Stimulated activated naive B cell treated with anti-CD40 and anti-IgM and Interleukin-4, amounts not matched to agents 10 μg/mL and 1 μg/mL and 100 μg/mL, for 72 hours (primary cell): ENCODE data around the gene PRRX2.
A peak's percentile ranks its signal among the peaks of the same experiment; 100 is the strongest.

ENCODE experiments used
- ATAC-seq, 2 donors: fragments of 150-1000 bp; cut with Tn5 transposase; replicated peaks; 2 replicates each; pipeline ENCODE4 v1.10.0; 2021; ENCODE audit warnings: moderate library complexity in 1 of 2
- DNase-seq: peaks from one replicate; pipeline ENCODE4 v3.0.0; 2021
- H3K27ac Mint-ChIP-seq: one replicate; pipeline ENCODE4 v1.8.0; 2022; ENCODE audit warnings: mild to moderate bottlenecking, mixed read lengths
- H3K27me3 Mint-ChIP-seq, 2 donors: one replicate each; pipeline ENCODE4 v1.8.0; 2022; ENCODE audit warnings: mixed read lengths in 2 of 2
- H3K36me3 Mint-ChIP-seq, 2 donors: one replicate each; pipeline ENCODE4 v1.8.0; 2022; ENCODE audit warnings: mixed read lengths in 2 of 2, mild to moderate bottlenecking in 1 of 2
- H3K4me1 Mint-ChIP-seq, 2 donors: one replicate each; pipeline ENCODE4 v1.8.0; 2022; ENCODE audit warnings: mixed read lengths in 2 of 2, mild to moderate bottlenecking in 1 of 2
- H3K4me3 Mint-ChIP-seq, 2 donors: one replicate each; pipeline ENCODE4 v1.8.0; 2022; ENCODE audit warnings: mild to moderate bottlenecking in 2 of 2, mixed read lengths in 2 of 2, moderate library complexity in 1 of 2
- H3K9me3 Mint-ChIP-seq, 2 donors: one replicate each; pipeline ENCODE4 v1.8.0; 2022; ENCODE audit warnings: mixed read lengths in 2 of 2, mild to moderate bottlenecking in 1 of 2

The PRRX2 gene

GRCh38 chr9:129665389-129665775, at the start of gene PRRX2:
PRRX2 (plus strand) TSS chr9:129665647; CDS start chr9:129665868, 221 bp downstream.
- H3K4me1 Mint-ChIP-seq = peaks cover 5 to 8% of the 10 kb centered on the region in 2 donors
- H3K27me3 Mint-ChIP-seq = peaks cover 27 to 61% of the 10 kb centered on the region in 2 donors
- DNase-seq = no peak
- peak; percentile 76 to 78 for ATAC-seq
- no peaks in the 10 kb centered on the region for H3K9me3 Mint-ChIP-seq
- peak within 1 kb of the TSS; percentile 84 for H3K4me3 Mint-ChIP-seq
- no peaks in the 10 kb centered on the region for H3K36me3 Mint-ChIP-seq
- peak within 1 kb of the TSS; percentile 51 for H3K27ac Mint-ChIP-seq

GRCh38 chr9:129617167-129617566, 48.3 kb upstream of the PRRX2 start:
- ATAC-seq = peak in 1 of 2 donors; percentile 53
- Mint-ChIP-seq H3K36me3 (no peaks in the 10 kb centered on the region), H3K9me3 (peaks cover 2 to 3% of the 10 kb centered on the region in 2 donors), H3K4me1 (peaks cover 3 to 10% of the 10 kb centered on the region in 2 donors), H3K4me3 (no peak overlapping the region), H3K27ac (no peak overlapping the region), H3K27me3 (peaks cover 32 to 38% of the 10 kb centered on the region in 2 donors)
- no peak for DNase-seq

DNA sequence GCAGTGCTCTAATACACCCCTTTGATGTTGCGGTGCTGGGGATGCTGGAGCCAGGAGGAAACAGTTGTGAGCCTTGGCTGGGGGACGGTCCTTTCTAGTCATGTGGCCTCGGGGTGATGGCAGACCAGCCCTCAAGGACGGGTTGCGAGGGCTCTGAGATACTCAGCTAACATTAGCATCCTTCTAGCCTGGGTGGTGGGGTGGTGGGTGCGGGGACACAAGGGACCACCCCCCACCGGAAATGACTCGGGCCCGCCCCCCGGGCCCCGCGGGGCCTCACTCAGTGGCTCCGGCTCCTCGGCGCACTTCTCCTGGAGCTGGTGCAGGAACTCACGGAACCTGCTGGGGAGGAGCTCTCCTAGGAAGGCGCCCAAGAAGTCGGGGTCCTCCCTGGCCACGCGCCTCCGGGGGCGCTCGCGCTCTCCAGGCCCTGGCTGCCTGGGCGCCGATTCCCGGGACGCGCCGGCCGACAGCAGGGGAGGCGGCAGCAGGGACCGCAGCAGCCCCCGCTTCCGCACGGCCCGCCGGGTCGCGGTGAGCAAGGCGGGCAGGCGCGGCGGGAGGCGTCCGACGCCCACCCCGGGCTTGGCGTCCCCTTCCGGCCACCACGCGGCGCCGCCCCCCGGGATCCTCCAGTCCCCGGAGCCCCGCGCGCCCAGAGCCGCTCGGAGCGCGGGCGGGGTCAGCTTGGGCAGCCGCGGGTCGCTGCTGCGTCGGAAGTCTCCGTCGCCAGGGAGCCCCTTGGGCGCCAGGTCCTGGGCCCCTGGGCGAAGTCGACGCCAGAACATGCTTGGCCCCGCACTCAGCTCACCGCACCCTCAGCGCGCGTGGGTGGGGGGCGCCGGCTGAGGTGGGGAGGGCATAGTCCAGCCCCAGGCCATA, 45.4 kb upstream of the PRRX2 start:
- Mint-ChIP-seq H3K27me3 (peaks cover 32 to 38% of the 10 kb centered on the region in 2 donors), H3K9me3 (peaks cover 2 to 3% of the 10 kb centered on the region in 2 donors), H3K4me1 (peaks cover 9 to 22% of the 10 kb centered on the region in 2 donors), H3K4me3 (peak overlapping the region; percentile 69 to 72), H3K36me3 (no peaks in the 10 kb centered on the region), H3K27ac (peak overlapping the region; percentile 7)
- ATAC-seq (peak; percentile 1 to 33), DNase-seq (no peak)

- Mint-ChIP-seq H3K4me1 (peaks cover 11 to 27% of the 10 kb centered on the region in 2 donors), H3K4me3 (peak within 1 kb of the TSS; percentile 69 to 72), H3K36me3 (no peaks in the 10 kb centered on the region), H3K27ac (no peak within 1 kb of the TSS), H3K9me3 (peaks cover 2 to 3% of the 10 kb centered on the region in 2 donors), H3K27me3 (peaks cover 32 to 38% of the 10 kb centered on the region in 2 donors)
- DNase-seq (no peak), ATAC-seq (no peak)
Observed at GRCh38 chr9:129620669-129621295, 44.7 kb upstream of the PRRX2 start, which contains the start of gene C9orf50. C9orf50 (minus strand) TSS chr9:129621101; CDS start chr9:129620574, 527 bp downstream.

DNA sequence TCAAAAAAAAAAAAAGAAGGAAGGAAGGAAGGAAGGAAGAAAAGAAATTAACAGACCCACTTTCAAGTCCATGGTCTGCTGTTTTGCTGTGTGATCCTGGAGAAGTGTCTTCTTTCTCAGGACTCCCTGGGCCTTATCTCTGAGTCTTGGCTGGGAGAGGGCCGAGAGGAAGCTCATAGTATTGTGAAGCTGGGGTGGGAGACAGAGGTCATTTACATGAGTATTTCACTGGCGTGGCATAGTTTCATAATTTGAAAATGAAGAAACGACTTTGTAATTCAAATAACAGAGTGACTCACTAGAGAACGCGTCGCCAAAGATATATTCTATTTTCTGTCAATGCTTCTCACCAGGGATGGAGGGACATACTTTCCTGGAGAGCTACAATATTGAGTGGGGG, 42.1 kb upstream of the PRRX2 start:
- peaks cover 23 to 44% of the 10 kb centered on the region in 2 donors for H3K4me1 Mint-ChIP-seq
- DNase-seq = no peak
- peaks cover 28 to 35% of the 10 kb centered on the region in 2 donors for H3K27me3 Mint-ChIP-seq
- ATAC-seq = no peak
- peaks cover 2 to 9% of the 10 kb centered on the region in 2 donors for H3K36me3 Mint-ChIP-seq
- peak overlapping the region; percentile 82 for H3K27ac Mint-ChIP-seq
- peaks cover under 1 to 2% of the 10 kb centered on the region in 2 donors for H3K9me3 Mint-ChIP-seq
- H3K4me3 Mint-ChIP-seq = no peak overlapping the region

DNA sequence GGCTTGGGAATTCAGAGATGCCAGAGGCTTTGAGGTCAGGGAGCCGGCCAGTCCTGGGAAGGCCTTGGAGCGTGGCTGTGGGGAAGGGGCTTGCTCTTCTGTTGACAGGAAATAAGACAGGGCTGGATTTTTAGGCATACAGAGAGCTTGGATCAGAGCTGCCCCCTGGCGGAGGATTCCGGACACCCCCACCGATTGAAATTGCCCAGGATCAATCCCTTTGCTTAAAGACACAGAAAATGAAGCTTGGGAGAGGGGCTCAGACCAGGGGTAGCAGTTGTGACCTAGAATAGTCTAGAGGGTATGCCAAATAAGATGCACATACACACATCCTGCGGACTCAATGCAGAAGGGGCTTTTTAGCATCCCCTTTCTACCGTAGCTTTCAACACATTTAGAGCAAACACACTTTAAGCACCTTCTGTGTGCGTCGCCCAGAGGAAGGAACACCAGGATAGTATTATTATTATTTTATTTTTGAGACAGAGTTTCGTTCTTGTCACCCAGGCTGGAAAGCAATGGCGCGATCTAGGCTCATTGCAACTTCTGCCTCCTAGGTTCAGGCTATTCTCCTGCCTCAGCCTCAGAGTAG, 41.2 kb upstream of the PRRX2 start:
- Mint-ChIP-seq H3K27ac (peak overlapping the region; percentile 92), H3K36me3 (peaks cover 2 to 9% of the 10 kb centered on the region in 2 donors), H3K4me1 (peaks cover 26 to 54% of the 10 kb centered on the region in 2 donors), H3K27me3 (peaks cover 19 to 27% of the 10 kb centered on the region in 2 donors), H3K9me3 (no peaks in the 10 kb centered on the region), H3K4me3 (peak overlapping the region; percentile 37 to 59)
- no peak for DNase-seq
- peak in 1 of 2 donors; percentile 16 for ATAC-seq

- Mint-ChIP-seq H3K27me3 (peaks cover 13 to 22% of the 10 kb centered on the region in 2 donors), H3K27ac (peak overlapping the region; percentile 98), H3K4me1 (peaks cover 26 to 60% of the 10 kb centered on the region in 2 donors), H3K9me3 (no peaks in the 10 kb centered on the region), H3K4me3 (peak overlapping the region; percentile 84 to 88), H3K36me3 (peaks cover 2 to 9% of the 10 kb centered on the region in 2 donors)
- DNase-seq (peak; percentile 32), ATAC-seq (peak; percentile 69 to 71)
Observed at GRCh38 chr9:129624947-129625346, 40.5 kb upstream of the PRRX2 start.

- H3K27ac Mint-ChIP-seq = peak within 1 kb of the TSS; percentile 98
- DNase-seq (peak; percentile 85), ATAC-seq (peak; percentile 79 to 87)
- peaks cover 34 to 60% of the 10 kb centered on the region in 2 donors for H3K4me1 Mint-ChIP-seq
- peak within 1 kb of the TSS; percentile 84 to 88 for H3K4me3 Mint-ChIP-seq
- peaks cover 6 to 18% of the 10 kb centered on the region in 2 donors for H3K36me3 Mint-ChIP-seq
- peaks cover 8 to 18% of the 10 kb centered on the region in 2 donors for H3K27me3 Mint-ChIP-seq
- H3K9me3 Mint-ChIP-seq = no peaks in the 10 kb centered on the region
Observed at GRCh38 chr9:129626079-129626624, 39.3 kb upstream of the PRRX2 start, which contains the start of gene NTMT1. NTMT1 (plus strand) TSS chr9:129626163; CDS start chr9:129632704, 6,541 bp downstream.

- peaks cover 2 to 12% of the 10 kb centered on the region in 2 donors for H3K27me3 Mint-ChIP-seq
- peaks cover 12 to 24% of the 10 kb centered on the region in 2 donors for H3K36me3 Mint-ChIP-seq
- DNase-seq (no peak), ATAC-seq (peak; percentile 40 to 42)
- peak overlapping the region; percentile 84 to 88 for H3K4me3 Mint-ChIP-seq
- peaks cover 40 to 64% of the 10 kb centered on the region in 2 donors for H3K4me1 Mint-ChIP-seq
- H3K27ac Mint-ChIP-seq = peak overlapping the region; percentile 98
- H3K9me3 Mint-ChIP-seq = no peaks in the 10 kb centered on the region
Observed at GRCh38 chr9:129626625-129627284, 38.7 kb upstream of the PRRX2 start.

DNA sequence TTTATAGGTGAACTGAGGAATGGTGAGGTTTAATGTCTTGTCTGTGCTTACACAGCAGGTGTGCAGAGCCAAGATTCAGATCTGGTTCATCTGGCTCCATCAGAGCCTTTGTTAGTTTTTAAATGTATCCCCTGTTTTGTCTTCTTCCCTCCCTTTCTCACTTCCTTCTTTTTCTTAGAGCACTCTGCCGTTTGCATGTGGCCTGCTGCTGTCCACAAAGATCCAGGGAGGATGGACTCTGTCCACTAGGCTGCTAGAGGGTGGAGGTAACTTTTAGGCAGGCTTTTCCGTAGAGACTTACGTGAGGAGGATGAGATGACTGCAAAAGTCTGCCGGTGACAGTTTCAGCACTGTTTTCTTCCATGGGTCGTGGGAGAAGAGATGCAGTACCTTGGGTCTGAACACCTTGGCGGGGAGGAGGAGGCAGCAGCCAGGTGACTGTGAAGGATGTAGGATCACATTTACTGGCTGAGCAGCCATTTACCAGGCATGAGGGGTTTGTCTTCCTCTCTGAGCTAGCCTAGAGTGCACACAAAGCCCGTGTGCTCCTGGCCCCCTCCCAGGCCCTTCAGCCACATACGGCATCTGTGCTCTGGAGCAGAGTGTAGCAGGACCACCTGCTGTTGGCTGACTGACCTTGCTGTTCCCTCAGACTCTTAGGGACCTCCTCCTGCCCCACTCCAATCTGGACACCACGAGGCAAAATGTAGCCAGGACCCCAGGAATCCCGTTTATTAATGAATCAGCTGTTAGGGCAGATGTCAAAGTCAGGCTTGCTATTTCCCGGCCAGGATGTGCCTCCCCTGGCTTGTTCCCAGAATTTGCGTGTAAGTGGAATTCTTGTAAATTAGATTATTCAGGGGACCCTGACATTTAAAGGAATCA, 37.6 kb upstream of the PRRX2 start:
- ATAC-seq = no peak
- Mint-ChIP-seq H3K36me3 (peaks cover 19 to 31% of the 10 kb centered on the region in 2 donors), H3K4me3 (peak overlapping the region; percentile 84 to 88), H3K27ac (peak overlapping the region; percentile 56), H3K27me3 (peaks cover 0 to 7% of the 10 kb centered on the region in 2 donors), H3K4me1 (peaks cover 45 to 73% of the 10 kb centered on the region in 2 donors), H3K9me3 (no peaks in the 10 kb centered on the region)
- DNase-seq = no peak

GRCh38 chr9:129628709-129629108, 36.7 kb upstream of the PRRX2 start:
- no peak overlapping the region for H3K4me3 Mint-ChIP-seq
- DNase-seq = no peak
- H3K27ac Mint-ChIP-seq = peak overlapping the region; percentile 11
- no peaks in the 10 kb centered on the region for H3K9me3 Mint-ChIP-seq
- peaks cover 19 to 32% of the 10 kb centered on the region in 2 donors for H3K36me3 Mint-ChIP-seq
- no peaks in the 10 kb centered on the region for H3K27me3 Mint-ChIP-seq
- ATAC-seq = no peak
- H3K4me1 Mint-ChIP-seq = peaks cover 45 to 73% of the 10 kb centered on the region in 2 donors

DNA sequence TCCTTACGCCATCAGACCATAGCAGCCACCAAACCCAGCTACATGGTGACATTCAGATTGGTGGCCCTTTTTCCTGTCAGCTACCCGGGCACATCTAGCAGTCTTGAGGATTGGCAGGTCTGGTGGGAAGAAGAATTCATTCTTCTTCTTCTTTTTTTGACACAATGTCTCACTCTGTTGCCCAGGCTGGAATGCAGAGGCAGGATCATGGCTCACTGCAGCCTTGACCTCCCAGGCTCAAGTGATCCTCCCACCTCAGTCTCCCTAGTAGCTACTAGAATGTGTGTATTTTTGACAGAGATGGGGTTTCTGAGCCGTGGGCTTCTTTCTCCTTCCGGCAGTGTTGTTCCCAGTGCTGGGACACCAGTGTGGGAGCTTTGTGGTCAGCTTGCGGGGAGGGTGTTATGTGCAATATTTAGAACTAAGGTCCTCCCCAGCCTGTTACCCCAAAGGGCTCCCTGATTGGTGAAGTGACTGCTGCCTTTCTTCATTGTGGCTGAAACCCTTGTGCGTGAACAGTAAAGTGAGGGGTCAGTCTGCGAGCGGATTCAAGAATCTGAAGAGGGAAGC, 36.1 kb upstream of the PRRX2 start:
- Mint-ChIP-seq H3K27me3 (no peaks in the 10 kb centered on the region), H3K27ac (no peak overlapping the region), H3K9me3 (no peaks in the 10 kb centered on the region), H3K4me1 (peaks cover 43 to 68% of the 10 kb centered on the region in 2 donors), H3K4me3 (no peak overlapping the region), H3K36me3 (peaks cover 22 to 35% of the 10 kb centered on the region in 2 donors)
- no peak for ATAC-seq
- no peak for DNase-seq
